ENCODE data around the gene KRAS.

The KRAS gene

DNA sequence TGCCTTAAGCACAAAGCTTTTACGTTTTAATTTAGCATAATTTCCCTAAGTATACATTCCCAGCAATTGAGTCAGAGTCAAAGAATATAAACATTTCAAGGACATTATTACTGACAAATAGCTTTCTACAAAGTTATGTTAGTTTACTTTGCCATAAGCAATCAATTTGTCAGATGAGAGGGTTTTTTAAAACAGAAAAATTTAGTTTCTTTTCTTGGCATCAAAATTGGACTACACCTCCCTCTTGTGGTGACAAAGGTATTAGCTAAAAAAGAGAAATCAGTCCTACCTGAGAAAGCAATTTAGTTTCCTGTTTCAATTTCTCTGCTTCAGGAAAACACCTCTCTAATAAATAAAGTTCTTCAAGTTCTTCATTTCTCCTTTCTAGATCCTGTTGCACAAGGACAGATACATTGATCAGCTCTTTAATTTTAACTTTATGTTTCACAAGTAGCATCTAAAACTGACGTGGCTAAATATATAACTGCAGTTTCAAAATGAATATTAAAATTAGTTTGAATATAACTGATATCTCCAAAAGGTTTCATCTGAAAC lies 95.6 kb downstream of the KRAS start:
- Histone ChIP-seq H3K9me3 (ENCODE audit: control insufficient read depth, insufficient read depth, low read depth, low read length) (no peaks in the 10 kb centered on the region), H3K9ac (ENCODE audit: low read length) (no peak overlapping the region), H3K27ac (ENCODE audit: low read depth, low read length) (no peak overlapping the region), H3K4me3 (ENCODE audit: low read depth, low read length) (no peak overlapping the region), H3K4me1 (ENCODE audit: control insufficient read depth, insufficient read depth, low read length) (peaks cover 16% of the 10 kb centered on the region), H3K36me3 (ENCODE audit: control insufficient read depth, insufficient read depth, low read length) (no peaks in the 10 kb centered on the region), H3K27me3 (ENCODE audit: control insufficient read depth, insufficient read depth, low read length) (no peaks in the 10 kb centered on the region)
